Ecto neural progenitor cell (in vitro differentiated cells): ENCODE measurements around the gene OR6F1.
"Not testable (repeated sequence)": the region's sequence is repeated elsewhere in the genome, so short reads cannot be mapped to it uniquely, and the experiment has no call there.

Experiments
- DNase-seq: peaks from one replicate; pipeline ENCODE4 v3.0.0-alpha.2; 2018; ENCODE audit warnings: low spot score

The OR6F1 gene

DNA sequence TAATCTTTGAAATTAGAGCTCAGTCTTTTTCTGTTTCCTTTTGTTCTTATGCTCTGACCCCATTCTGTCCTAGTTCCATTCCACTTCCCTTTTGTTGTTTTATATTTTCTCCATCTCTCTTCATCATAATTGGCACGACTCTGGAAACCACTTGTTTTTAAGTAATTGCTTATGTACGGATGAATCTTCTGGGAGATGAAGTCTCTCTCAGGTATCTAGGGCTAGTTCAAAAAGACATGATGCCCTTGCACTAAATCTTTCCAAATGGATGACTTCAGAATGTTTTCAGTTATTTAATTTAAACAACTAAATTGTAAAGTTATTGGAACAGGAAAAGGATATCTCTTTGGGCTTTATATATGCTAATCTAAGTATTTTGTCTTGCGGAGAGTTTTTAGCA is at the start of gene OR6F1:
TSS of gene OR6F1 (minus strand) at position 101 of the 400 bp plus-strand sequence. CDS start 3,891 bp downstream, outside the sequence.
- no peak for DNase-seq

DNA sequence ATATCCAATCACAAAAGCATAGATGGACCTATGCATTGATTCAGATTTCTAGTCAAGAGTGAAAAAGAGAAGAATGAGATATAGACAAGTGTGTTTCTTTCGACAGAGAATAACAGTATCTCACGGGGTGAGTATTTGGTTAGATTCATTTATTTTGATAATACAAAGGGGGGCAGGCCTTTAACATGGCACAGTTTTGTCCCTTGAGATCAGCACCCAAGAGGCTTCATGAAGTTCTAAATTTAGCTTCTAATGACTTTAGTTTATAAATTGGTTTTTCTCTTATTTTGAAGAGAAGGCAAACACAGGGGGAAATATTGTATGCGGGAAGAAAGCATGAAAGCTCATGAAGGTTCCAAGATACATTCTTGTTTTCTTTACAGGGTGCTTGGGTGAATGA is 44.0 kb upstream of the OR6F1 start, which contains the start of gene OR1C1:
TSS of gene OR1C1 (minus strand) at position 101 of the 400 bp plus-strand sequence. CDS start 2,150 bp downstream, outside the sequence.
- no peak for DNase-seq

DNA sequence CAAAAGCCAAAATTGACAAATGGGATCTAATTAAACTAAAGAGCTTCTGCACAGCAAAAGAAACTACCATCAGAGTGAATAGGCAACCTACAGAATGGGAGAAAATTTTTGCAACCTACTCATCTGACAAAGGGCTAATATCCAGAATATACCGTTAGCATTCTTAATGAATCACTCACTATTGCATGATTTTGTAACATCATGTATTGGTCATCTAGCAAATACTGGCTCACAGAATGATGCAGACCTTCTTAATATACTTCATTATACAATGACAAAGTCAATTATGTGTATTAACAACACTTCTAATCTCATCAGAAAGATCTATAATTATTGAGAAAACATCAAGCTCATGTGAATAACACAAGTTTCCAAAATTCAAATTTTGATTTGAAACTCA is 37.9 kb upstream of the OR6F1 start:
- DNase-seq, result not testable (repeated sequence)

DNA sequence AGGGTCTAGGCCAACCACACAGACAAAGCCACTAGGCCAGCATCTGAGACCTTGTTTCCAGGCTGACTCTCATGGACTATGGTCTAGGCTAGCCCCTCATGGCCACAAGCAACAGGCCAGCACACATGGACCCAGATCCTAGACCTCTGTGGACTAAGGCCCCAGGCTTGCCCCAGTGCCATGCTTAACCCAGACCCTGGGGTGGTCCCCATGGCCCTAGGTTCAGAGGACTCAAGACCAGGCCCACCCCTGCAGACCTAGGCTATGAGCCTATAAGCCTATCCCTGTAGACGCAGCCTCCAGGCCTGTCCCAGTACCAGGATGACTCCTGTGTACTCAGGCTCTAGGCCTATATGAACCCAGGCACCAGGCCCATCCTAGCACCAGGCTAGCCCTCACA is 33.4 kb upstream of the OR6F1 start:
- DNase-seq, result no peak

DNA sequence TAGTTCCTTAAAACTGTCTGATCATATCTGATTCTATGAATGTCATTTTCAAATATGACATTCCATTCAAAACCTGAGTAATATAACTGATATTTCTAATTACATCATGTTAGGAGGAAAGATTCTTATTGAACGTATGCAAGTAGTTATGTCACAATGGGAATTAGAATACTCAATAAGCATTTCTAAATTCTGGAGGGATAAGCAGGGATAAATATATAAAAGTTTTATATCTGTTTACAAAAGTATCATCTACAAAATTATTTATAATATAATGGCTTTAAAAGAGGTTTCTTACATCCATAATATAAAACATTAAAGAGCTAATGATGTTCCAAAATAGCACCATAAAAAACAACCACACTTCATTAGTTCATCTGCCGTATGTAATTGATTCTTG is 31.6 kb upstream of the OR6F1 start, which contains the start of gene OR14A2:
TSS of gene OR14A2 (minus strand) at position 101 of the 400 bp plus-strand sequence.
- no peak for DNase-seq

DNA sequence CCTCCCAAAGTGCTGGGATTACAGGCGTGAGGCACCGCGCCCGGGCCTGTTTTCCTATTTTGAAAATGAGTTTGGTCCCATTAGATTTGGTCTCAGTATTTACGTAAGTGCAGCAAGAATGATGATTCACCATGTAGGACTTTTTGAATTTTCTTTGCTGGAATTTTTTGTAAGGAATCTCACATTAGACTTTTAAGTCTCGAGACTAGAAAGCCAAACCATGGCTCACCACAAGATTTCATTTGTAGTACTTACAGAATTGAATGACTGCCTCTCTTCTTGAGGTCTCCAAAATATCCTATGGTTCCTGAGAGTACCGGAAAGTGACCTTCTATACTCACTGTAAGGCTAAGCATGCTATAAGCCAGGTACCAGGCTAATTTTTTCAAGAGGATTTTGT is 31.2 kb upstream of the OR6F1 start:
- DNase-seq, result no peak

DNA sequence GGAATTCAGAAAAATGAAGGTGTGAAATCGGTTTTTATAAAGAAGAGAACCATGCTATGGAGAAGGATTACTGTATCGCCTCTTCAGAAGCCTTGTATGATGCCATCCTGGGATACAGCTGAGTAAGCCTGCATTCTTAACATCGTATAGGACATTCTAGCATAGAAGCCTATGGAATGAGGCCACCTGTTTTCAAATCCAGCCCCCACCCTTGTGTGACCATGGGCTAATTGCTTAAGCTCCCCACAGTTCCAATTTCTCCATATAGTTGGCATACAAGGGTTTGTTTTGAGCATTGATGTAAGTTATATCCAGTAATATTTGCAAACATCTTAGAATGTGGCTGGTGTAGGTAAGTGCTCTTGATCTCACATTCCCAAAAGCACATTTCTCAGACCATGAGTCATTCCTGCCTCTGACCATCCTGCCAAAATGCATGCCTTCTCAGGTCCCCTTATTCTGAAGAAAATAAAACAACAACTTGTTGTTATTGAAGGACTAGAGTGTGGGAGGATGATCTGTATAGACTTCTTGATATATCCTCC is 30.0 kb upstream of the OR6F1 start:
- DNase-seq, result no peak

DNA sequence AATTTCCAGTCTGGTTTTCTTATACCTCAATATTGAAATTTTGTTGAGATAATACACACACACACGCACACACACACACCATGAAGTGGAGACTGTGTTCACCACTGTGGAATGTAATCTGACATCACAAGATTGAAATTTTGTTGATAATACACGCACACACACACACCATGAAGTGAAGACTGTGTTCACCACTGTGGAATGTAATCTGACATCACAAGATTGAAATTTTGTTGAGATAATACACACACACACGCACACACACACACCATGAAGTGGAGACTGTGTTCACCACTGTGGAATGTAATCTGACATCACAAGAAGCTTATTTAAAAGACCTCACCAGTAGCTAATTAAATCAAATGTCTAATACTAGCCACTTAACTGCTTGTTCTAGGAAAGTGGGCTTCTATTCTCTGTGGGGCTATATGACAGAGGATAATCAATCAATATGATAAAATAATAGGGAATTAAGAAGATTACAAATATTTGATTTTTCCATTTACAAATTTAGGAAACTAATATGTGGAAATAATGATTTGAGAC is 25.8 kb upstream of the OR6F1 start:
- DNase-seq, result not testable (repeated sequence)

DNA sequence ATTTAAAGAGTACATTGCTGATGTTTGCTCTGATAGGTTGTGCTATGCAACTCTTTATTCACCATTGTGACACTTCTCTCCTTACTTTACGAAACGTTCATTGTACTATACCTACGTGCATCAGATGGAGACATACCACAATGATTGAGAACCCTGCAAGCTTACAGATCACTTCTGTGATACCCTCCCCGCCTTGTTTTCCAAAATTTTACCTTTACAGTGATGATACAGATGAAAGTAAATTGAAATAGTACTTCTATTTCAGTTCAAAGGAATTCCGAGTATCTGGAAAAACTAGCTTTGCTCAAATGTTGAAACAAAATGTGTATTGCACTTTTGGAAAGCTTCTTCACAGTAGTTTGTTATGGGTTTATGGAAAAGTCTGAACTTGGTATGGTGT is 25.3 kb upstream of the OR6F1 start:
- DNase-seq, result no peak

DNA sequence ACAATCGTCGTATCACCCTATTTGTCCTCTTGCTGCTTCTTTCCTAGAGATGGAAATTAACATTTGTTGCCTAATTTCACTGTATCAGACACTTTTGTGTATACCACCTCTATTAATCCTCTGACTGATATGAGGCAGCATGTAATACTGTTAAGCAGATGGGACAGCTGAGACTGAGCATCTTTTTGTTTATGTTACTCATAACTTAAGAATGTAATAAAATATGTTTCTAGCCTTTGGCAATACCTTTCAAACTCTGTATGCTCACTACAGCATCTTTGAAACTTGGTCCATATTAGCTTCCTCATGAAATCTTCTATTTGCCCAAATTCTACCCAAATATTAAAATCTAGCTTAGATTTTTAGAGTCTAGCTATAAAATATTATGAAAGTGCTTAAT is 24.3 kb upstream of the OR6F1 start:
- no peak for DNase-seq

DNA sequence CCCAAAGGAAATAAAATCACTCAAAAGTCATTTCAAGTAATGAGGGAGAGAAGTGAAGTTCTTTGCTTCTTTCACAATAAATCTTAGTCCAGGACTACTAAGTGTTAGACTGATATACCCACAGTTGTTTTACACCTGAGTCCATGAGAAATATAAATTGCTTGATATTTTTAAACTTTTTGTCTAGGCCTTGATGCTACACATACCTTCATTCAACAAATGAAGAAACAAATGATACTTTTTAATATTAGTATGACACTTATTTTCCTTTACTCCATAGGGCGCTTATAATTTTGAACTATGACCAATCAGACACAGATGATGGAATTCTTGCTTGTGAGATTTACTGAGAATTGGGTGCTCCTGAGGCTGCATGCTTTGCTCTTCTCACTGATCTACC is 21.9 kb upstream of the OR6F1 start, which contains the start of gene OR14K1:
TSS of gene OR14K1 (plus strand) at position 301 of the 400 bp plus-strand sequence. CDS start at position 301, 0 bp downstream.
- DNase-seq, result no peak

DNA sequence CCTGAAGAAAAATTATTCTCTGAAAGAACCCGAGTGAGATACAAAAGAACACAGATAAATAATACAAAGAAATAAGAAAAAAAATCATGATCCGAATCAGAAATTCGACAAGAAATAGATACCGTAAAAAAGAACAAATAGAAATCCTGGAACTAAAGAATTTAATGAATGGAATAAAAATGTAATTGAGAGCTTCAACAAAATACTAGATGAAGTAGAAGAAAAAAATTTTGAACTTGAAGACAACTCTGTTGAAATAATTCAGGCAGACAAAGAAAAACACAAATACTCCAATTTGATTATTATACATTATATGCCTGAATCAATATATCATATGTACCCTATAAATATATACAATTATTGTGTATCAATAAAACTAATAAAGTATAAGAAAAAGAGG is 4.8 kb upstream of the OR6F1 start:
- no peak for DNase-seq

DNA sequence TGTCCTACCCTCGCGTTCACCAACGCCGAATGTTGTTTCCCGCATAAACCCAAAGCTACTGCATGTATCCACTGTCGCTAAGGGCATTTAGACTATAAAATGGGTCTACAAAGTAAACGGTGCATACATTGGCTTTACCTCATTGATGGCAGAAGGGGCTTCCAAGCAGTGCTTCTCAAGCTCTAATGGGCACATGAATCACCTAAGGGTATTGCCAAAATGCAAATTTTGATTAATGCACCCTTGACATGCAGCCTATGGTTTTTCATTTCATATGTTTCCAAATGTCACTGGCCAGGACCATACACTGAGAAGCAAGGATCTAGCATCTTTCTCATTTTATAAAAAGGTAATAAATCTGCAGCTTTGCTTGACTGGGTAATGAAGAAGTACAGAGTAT is 2.7 kb downstream of the OR6F1 start:
- DNase-seq, result no peak

DNA sequence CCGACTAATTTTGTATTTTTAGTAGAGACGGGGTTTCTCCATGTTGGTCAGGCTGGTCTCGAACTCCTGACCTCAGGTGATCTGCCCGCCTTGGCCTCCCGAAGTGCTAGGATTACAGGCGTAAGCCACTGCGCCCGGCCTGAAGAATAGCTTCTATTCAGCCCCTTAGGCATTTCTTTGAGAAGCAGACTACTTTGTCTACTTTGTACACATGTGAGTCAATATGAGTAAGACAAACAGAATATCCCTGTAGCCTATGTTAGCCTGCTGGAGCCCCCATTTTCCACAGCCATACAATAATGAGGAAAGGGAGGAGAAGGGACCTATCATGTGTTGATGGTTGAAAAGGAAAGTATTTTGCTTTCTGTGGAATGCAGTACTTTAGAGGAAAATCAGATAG is 5.8 kb downstream of the OR6F1 start:
- not testable (repeated sequence) for DNase-seq

DNA sequence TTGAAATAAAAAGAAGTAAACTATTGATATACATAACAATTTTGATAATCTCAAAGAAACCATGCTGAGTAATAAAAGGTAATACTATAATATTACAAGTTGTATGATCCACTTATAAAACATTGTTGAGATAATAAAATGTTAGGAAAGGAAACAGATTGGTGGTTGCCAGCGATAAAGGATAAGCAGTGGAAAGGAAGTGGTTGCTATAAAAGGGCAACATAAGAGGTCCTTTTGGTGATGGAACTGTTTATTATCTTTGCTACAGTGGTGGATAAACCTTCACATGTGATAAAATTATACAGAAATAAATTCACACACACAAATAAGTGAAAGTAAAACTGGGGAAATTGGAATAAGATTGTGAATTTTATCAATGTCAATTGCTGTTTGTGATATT is 15.1 kb downstream of the OR6F1 start:
- no peak for DNase-seq

DNA sequence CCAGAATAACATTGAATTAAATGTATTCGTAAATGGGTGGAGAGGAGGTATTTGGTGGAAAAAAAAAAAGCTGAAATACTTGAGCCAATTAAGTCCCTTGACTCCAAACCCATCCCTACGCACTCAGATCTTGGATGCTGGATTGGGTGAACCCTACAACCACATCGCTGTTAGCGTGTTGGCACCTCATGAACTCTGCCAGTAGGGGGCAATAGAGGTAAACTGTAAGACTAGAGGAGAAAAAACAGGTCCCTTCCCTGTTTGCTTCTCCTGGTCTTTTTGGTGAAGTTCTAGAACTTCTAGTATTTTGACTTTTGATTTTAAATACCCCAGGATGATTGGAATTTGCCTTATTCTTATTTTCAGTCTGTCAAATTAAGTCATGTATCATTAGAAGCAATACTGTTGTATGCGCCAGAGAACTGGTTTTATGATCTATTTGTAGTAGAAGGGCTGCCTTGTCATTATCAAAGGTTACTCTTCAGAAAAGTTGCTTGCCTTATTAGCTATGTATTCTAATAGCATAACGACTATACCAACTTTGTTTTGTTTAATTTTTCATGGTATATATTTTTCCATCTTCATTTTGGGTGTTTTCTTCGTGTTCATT is 35.1 kb downstream of the OR6F1 start:
- peak; percentile 52 for DNase-seq

DNA sequence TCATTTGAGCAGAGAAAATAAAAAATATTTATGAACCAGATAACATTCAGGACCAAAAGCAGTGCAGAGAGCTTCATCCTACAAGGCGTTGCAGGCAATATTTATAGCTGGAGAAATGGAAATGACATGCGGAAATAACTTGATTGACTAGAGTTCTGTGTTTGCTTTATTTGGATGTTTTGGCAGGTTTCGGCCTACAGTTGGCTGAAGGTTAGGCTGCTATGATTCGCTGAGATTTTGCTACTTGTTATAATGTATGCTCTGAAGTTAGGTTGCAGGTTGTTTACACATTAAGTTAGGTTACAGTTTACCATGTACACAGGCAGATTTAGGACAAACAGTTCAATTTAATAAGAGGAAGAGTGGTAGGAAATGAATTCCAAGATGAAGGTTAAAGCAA is 36.3 kb downstream of the OR6F1 start:
- DNase-seq, result no peak

DNA sequence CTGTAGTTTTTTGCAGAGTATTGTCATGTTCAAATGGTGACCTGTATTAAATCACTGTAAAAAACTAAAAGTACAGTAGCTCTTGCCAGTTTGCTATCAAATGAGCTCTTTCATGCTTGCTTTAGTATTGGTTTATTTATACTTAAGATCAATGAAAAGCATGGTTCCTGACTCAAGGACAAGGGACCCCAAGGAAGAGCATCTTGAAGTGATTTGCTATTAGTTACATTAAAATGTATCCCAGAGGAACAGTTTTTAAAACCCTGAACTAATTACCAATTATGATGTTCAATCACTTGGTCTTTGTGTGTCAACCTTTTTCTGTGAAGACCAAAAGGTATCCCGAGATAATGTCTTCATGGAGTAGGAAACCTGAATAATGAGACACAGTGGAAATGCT is 36.8 kb downstream of the OR6F1 start, which contains the start of gene OR13G1:
TSS of gene OR13G1 (minus strand) at position 101 of the 400 bp plus-strand sequence. CDS start 6,698 bp downstream, outside the sequence.
- DNase-seq, result no peak

DNA sequence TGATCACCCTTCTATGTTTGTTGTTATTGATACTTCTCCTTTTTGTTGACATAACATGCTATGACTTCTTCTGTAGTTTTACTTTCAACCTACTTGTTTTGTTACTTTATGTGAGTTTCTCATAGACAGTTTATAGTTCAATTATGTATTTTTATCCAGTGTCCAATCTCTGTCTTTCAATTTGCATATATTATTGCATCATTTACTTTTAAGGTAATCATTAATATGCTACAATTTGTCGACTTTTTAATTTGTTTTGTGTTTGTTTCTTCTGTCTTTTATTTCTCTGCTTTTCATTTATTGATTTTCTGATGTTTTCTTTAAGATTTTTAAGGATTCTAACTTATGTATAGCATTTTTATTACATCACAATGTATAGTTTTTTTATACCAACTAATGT is 47.2 kb downstream of the OR6F1 start:
- DNase-seq, result no peak
